NCI-H1105 treated with DMSO at 0.1 percent for 48 hours (cell line): ENCODE data around the gene CSF3R.
"Not testable (repeated sequence)": the region's sequence is repeated elsewhere in the genome, so short reads cannot be mapped to it uniquely, and the experiment has no call there.

Source experiments
- DNase-seq: peaks from one replicate; lab custom pipeline; 2025; lab: John Stamatoyannopoulos, UW

CSF3R gene

DNA sequence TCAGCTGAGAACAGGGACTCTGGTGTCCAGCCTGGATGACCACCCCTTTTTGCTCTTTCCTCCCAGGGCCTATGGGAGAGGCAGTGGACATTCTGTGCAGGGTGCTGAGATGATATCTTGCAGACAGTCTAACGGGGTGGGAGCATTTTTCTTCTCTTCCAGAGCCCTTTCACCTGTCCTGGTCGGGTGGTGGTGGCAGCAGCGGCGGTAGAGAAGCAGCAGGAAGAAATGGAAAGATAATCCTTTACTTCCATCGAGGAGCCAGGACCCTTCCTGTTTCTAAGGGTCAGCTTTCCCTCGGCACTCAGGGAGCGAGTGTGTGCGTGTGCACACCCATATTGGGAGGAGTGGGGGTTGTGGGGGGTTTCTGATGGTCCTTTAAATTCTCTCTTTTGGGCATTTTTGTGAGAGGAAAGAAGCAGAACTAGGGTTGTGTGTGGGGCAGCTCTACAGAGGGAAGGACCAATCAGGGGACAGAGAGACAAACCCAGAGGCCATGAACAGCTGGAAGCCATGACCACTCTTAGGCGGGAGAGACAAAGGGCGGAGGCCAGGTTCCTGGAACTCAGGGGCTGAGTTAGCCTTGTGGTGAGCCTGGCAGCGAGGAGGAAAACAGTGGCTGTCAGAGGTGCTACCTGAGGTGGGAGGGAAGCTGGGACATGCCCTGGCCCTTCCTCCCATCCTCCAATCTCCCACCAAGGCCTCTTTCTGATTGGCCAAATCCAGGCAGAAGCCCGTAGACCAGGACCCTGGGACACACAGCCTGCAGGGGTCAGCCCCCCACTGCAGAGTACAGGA is 31.2 kb upstream of the CSF3R start:
- no peak for DNase-seq

DNA sequence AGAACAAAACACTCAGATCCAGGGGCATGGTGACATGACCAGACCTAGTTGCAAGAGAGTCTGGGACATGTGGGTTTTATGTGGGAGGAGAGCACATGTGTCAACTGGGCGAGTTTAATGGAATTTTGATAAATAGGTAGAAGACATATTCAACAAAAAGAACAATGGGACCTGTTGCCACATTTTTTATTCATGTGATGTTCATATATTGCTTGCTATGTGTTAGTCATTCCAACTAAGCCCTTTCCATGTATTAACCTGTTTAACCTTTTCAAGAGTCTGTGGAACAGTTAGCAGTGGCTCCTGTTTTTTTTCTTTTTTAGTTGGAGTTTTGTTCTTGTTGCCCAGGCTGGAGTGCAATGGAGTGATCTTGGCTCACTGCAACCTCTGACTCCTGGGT is 30.1 kb upstream of the CSF3R start:
- DNase-seq, result no peak

DNA sequence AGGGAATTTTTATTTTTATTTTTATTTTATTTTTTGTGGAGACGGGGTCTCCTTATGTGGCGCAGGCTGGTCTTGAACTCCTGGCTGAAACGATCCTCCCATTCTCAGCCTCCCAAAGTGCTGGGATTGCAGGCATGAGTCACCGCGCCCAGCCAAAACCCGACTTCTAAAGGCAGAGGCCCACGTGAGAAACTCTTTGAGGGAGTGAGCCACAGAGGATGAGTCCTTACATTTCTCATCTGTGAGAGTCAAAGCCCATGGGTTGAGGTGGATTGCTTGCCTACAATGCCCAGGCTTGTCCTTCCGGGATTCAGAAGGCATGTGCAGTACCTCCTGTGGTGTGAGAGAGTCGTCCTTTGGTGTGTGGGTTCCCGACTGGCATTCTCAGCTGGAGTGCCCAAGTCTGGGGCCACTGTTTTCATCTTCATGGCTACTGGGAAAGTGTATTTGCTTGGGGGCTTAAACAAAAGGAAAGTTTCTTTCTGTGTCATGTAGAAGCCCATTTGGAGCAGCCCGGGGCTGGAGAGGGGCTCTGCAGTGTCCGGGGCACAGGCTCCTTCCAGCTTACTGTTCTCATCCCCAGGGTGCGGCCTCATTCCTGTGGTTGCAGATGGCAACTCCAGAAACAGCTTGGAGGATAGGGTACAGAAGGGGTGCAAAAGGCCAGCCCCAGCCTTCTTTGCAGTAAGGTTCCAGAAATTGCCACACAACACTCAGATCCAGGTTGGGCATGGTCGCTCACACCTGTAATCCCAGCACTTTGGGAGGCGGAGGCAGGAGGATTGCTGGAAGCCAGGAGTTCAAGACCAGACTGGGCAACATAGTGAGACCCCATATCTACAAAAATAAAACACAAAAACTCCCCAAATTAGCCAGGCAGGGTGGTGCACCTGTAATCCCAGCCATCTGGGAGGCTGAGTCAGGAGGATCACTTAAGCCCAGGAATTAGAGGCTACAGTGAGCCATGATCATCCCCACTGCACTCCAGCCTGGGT is 29.4 kb upstream of the CSF3R start:
- no peak for DNase-seq

DNA sequence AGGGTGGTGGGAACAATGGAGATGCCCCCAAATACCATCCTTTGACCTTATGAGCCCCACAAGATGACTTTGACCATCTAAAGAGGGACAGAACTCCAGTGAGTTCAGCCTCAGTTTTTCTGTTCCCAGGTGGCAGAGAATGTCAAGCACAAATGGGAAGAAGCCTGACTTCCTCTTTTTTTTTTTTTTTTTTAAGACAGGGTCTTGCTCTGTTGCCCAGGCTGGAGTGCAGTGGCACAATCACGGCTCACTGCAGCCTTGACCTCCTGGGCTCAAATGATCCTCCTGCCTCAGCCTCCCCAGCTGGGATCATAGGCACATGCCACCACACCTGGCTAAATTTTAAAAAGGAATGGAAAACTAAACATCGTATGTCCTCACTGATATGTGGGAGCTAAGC is 28.5 kb upstream of the CSF3R start:
- DNase-seq, result not testable (repeated sequence)

DNA sequence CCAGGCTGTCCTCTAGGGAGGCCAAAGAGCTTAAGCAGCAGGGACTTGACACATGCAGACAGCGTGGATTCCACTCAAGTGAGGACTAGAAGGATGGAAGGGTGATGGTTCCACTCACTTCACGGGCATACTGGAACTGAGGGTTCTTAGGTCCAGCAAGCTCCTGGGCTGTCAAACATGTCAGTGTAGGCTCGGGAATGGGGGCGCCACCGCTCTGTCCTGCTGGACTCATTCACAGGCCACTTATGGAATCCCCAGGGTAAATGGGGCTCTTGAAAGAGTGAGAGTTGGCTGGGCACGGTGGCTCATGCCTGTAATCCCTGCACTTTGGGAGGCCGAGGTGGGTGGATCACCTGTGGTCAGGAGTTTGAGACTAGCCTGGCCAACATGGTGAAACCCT is 27.7 kb upstream of the CSF3R start:
- no peak for DNase-seq

DNA sequence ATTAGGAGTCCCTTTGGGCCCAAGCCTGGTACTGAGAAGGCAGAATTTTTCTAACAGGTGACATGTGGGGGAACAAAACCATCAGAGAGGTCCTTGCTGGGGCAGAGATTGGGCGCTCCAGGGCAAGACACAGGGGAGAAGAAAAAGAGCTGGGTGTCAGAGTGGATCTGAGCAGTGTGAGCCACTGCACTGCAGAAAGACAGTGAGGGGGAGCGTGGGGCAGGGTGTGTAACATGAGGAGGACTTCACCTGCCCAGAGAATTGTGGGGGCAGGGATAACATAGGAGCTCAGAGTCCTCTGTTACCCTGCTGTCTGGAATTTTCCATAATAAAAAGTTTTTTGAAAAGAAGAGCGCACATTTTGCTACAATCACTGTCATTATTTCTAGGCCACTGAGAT is 25.5 kb upstream of the CSF3R start:
- no peak for DNase-seq

DNA sequence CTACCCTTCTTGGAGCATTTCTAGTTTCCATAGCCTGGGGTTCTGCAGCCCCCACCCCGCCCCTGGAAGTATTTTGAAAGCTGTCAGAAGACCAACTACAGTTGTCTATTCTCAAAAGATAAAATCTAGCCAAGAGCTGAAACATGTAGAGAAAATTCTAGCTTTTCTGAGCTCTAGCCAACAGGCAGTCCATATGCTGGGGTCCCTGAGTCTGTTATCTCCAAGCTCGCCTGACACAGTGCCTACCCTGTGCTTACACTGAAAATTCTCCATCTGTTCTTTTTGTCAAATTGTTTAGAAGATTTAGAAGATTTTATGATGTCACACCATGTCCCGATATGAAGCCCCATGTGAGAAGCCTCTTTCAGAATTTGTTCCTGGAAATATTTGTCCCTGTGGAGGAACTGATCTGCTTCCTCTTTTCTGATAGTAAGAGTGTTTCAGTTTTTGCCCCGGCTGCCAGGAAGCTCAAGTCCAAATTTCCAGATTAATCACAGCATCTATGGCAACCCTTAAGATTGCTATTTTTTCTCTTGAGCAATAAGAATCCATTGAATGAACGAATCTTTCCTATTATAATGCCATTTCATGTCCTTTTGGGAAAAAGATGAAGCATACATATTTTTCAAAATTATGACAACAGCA is 23.7 kb upstream of the CSF3R start:
- no peak for DNase-seq

DNA sequence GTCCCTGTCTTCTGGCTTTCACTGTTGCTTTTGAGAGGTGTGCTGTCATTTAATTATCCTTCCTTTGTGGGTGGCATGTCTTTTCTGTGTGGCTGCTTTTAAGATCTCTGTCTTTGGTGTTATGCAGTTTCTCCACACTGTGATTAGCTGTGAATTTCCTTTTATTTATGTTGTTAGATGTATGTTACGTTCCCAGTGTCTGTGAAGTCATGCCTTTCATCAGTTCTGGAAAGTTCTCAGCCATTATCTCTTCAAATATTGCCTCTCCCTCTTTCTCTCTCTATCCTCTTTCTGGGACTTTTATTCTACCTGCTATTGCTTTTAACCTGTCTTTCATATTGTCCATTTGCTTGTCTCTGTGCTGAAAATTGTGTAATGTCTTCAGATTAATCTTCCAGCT is 21.0 kb upstream of the CSF3R start:
- DNase-seq, result no peak

DNA sequence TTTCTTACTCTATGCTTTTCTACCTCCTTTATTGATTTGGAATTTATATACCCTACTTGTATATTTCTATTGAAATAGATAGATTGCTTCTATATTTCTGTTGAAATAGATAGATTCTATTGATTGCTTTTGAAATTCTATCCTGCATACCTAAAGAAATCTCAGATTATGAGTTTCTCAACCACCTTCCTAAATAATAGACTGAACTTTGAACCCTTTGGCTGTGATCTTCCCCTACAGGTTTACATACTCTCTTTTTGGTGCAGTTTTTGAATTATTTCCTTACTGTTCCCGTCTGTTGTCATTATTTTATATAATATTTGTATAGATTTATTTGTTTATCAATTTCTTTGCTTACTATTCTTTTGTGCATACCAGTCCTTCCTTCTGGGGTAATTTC is 20.4 kb upstream of the CSF3R start:
- no peak for DNase-seq

DNA sequence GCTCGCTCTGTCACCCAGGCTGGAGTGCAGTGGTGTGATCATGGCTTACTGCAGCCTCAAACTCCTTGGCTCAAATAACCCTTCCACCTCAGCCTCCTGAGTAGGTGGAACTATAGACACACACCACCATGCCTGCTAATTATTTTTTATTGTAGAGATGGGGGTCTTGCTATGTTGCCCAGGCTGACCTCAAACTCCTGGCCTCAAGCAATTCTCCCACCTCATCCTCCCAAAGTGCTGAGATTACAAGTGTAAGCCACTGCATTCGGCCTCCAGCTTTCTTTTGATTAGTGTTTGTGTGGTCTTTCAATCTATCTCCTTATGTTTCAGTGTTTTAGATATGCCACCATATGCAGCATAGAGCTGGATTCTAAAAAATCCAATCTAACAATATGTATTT is 19.9 kb upstream of the CSF3R start:
- DNase-seq, result no peak

DNA sequence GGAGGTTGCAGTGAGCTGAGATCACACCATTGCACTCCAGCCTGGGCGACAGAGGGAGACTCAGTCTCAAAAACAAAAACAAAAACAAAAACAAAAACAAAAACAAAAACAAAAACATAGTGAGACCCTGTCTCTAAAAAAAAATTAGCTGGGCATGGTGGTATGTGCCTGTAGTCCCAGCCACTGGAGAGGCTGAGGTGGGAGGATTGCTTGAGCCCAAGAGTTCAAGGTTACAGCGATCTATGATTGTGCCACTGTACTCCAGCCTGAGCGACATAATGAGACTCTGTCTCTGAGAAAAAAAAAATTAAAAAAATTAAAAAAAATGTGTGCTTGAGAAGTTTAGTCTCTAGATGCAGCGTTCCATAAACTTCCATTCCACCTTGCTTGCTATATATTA is 19.2 kb upstream of the CSF3R start:
- not testable (repeated sequence) for DNase-seq

DNA sequence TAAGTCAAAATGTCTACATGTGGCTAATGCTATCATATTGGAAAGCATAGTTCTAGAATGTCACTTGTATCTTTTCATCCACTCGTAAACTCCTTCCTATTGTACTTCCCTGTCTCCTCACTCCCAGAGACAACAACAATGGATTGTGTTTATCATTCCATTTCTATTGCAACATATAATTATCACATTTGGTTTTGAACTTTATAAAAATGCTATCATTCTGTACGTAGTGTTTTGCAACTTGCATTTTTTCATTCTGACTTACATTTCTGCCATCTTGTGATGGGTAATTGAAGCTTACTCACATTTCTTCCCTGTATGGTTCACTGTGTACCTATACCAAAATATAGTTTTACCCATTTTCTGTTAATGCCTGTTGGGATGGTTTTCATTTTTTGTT is 14.5 kb upstream of the CSF3R start:
- no peak for DNase-seq

DNA sequence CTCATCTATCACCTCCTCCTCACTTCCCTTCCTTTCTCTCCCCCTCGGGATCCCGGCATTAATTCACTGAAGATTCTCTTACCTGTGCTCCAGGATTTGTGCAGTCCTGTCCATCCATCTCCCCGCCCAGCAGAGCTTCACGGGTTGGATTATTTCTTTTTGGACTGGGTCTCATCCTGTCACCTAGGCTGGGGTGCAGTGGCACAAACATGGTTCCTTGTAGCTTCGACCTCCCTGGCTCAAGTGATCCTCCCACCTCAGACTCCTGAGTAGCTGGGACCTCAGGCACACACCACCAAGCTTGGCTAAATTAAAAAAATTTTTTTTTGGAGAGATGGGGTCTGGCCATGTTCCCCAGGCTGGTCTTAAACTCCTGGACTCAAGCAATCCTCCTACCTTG is 12.3 kb upstream of the CSF3R start:
- DNase-seq, result no peak

DNA sequence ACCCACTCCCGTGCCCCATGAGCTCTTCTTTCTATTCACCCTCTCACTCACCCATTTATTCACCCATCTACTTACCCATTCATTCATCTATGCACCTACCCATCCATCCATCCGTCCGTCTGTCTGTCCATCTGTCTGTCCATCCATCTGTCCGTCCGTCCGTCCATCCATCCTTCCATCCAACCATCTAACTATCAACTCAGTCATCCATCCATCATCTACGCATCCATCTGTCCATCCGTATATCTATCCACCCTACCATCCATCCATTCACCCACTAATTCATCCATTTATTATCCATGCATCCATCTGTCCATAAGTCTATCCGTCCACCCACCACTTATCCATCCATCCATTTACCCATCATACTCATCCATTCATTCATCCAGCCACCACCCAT is 10.8 kb upstream of the CSF3R start:
- DNase-seq, result no peak

DNA sequence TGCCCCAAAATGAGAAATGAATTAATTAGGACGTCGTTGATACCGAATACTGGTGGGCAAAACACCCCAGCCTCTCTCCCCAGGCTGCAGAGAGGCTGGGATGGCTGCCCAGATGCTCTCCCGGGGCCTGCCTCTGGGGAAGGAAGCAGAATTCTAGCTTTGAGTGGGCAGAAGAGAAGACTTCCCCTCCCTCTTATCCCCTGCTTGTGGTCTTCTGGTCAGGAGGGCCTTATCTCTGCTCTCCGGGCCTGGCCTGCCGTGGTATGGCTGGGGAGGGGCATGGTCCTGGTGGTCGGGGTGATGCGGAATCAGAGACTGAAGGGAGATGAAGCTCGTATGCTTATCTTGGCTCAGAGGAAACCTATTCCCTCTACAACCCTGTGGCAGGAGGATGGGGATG is 9.8 kb upstream of the CSF3R start:
- no peak for DNase-seq

DNA sequence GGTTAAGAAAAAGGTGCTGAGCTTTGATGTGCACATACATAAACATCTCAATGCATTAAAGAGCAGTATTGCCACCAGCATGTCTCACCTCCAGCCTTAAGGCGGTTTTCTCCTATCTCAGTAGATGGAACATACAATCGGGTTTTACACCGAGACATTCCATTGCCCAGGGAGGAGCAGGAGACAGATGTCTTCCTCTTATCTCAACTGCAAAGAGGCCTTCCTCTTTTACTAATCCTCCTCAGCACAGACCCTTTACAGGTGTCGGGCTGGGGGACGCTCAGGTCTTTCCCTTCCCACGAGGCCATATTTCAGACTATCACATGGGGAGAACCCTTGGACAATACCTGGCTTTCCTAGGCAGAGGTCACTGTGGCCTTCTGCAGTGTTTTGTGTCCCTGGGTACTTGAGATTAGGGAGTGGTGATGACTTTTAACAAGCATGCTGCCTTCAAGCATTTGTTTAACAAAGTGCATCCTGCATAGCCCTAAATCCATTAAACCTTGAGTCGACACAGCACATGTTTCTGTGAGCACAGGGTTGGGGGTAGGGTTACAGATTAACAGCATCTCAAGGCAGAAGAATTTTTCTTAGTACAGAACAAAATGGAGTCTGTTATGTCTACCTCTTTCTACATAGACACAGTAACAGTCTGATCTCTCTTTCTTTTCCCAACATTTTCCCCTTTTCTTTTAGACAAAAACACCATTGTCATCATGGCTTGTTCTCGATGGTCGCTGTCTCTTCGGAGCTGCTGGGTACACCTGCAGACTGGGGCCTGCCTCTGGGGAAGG is 6.7 kb upstream of the CSF3R start:
- not testable (repeated sequence) for DNase-seq

DNA sequence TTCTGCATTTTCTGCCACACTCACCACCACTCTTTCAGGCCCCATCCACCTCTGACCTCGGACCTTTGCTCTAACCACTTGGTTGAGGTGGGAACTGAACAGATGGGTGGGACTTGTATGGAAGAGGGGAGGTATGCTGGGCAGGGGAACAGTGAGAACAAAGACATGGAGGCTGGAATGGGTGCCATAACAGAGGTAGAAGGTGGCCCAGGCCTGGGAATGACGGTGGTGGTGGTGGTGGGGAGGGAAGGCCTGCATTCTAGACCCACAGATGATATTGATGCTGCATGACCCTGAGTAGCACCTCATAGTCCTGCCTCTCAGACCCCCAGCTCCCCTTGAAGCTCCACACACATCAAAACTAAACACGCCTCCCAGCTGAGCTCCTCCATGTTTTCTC is 5.2 kb upstream of the CSF3R start:
- DNase-seq, result no peak

DNA sequence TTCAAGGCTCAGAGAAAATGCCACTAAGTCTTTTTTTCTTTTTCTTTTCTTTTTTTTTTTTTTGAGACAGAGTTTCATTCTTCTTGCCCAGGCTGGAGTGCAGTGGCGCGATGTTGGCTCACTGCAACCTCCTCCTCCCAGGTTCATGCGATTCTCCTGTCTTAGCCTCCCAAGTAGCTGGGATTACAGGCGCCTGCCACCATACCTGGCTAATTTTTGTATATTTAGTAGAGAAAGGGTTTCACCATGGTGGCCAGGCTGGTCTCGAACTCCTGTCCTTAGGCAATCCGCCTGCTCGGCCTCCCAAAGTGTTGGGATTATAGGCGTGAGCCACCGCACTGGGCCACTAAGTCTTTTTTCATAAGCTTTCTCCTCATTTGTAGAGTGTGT is 4.6 kb upstream of the CSF3R start:
- DNase-seq, result not testable (repeated sequence)

DNA sequence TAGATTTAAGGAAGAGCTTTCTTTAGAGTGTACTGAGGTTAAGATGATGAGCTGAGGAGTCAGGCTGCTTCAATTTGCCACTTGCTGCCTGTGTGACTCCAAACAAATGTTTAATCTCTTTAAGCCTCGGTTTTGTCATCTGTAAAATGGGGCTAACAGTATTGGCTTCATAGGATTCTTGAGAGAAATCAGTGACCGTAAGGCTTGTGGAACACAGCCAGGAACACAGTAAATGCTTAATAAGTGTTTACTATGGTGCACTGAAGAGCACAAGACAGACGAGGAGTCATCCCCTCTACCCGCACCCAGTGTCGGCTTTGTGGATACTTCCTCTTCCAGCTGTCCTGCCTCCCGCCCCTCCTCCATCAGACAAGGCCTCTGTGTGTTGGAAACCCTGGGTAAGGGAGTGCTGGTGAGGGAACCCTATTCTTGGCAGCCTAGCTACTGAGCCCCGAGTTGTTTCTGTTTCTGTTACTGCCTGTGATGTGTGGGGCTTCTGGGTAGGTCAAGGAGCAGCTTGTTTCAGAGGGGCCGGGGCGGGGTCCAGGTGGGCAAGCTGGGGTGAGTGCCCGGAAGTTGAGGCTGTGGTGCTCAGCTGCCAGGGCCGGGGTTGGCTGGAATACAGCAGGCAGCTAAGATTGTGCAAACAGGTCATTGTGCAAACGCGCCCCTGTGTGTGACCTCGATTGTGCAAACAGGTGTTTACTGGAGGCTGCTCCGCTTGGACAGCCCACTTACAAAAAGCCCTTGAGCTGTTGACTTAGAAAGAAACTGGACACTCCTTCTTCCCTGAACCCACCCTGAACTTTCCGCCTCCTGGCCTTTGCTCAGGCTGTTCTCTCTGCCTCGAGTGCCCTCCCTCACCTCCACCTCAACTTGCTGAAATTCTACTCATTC is 4.0 kb upstream of the CSF3R start:
- no peak for DNase-seq

DNA sequence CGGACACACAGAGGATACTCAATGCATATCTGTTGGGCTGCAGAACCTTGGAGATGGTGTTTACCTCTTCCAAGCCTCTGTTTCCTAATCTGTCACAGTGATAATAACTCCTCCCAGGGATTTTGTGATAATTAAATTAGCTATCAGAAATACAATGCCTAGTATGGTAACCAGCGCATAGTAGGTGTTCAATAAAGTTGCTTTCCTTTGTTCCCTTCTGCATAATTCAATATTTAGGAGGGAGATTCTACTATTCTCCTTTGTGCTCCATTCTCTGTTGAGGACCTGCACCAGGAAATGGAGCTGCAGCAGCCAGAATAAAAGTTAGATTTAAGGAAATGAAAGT is 3.4 kb upstream of the CSF3R start:
- DNase-seq, result no peak

DNA sequence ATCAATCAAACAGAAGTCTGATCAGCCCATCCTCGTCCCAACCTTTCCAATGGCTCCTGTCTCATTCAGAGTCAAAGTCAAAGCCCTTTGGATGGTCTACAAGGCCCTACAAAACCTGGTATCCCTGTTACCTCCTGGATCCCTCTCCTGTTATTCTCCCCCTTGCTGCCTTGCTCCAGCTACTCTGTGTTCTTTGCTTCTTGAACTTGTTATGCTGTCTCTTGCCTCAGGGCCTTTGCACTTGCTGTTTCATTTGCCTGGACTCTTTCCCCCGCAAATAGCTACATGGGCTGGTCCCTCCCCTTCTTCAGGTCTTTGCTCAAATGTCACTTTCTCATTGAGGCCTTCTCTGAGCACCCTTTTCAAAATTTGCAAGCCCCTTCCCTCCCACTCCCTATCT is 1.4 kb upstream of the CSF3R start:
- DNase-seq, result no peak
